ENCODE results near the gene CNIH3.
"Not testable (repeated sequence)": the region's sequence is repeated elsewhere in the genome, so short reads cannot be mapped to it uniquely, and the experiment has no call there.

The CNIH3 gene

DNA sequence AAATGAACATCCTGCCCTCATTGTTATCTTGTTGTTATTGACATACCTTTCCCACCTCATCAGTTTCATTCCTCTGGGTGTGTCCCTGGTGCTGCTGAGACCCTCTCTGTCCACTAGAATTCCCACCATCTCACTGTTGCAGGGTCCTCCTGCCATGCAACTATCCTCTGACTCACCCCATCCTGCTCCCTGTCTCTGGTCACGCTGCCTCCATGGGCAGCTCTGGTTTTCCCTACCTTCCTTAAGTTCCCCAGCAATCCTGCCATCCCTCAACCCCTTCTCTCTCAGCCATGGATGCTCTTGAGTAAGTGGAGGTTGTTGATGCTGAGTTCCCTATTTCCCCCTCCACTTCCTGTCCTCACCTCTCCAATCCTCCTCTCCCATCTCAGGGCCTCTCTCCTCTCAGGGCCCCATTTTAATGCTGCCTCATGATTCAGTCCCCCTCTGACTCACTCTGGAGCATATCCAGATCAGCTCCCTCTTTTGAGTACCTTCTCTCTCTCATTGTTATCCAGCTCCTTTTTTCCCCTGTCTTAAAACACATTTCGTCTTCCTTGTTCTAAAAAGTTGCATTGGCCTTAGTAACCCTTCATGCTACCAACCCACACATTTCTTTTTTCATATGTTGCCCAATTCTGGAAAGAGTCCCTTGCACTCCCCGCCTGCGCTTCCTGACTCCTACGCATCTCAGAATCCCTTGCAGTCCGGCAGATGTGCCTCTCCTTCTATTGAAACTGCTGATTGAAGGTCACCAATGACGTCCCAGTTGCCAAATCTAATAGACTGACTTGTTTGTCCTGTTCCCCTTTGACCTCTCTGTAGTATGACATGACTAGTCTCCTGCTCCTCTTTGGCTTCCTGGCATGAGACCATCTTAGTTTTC, 92.0 kb downstream of the CNIH3 start:
- Histone ChIP-seq H3K36me3 (ENCODE audit: insufficient read depth, low read length) (no peaks in the 10 kb centered on the region), H3K4me3 (ENCODE audit: low read length) (no peak overlapping the region), H3K9me3 (ENCODE audit: low read length) (no peaks in the 10 kb centered on the region), H3K4me1 (ENCODE audit: insufficient read depth, low read length) (peaks cover 2% of the 10 kb centered on the region), H2AFZ (ENCODE audit: low read depth, low read length) (no peak overlapping the region), H3K27me3 (ENCODE audit: insufficient read depth, low read length) (no peaks in the 10 kb centered on the region)

DNA sequence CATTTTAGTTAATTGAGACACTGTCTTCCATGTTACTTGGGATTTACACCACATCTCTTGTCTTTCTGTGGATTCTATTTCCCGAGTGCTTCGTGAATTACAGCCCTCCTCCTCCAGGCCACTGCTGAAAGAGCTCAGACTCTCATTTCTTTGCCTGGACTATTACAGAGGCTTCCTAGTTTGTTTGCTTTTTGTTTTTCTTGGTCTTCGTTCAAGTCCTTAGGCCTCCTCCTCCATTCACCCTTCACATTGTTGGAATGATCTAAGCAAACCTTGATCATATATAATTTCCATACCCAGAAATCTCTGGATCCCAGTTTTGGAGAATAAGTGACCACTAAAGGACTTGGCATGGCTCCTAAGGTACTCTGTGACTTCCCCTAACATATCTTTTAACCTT, 94.1 kb downstream of the CNIH3 start:
- H2AFZ ChIP-seq (ENCODE audit: low read depth, low read length) = no peak overlapping the region
- no peak overlapping the region for H3K4me3 ChIP-seq (ENCODE audit: low read length)
- no peaks in the 10 kb centered on the region for H3K27me3 ChIP-seq (ENCODE audit: insufficient read depth, low read length)
- peaks cover 2% of the 10 kb centered on the region for H3K4me1 ChIP-seq (ENCODE audit: insufficient read depth, low read length)
- no peaks in the 10 kb centered on the region for H3K36me3 ChIP-seq (ENCODE audit: insufficient read depth, low read length)
- H3K9me3 ChIP-seq (ENCODE audit: low read length) = no peaks in the 10 kb centered on the region

DNA sequence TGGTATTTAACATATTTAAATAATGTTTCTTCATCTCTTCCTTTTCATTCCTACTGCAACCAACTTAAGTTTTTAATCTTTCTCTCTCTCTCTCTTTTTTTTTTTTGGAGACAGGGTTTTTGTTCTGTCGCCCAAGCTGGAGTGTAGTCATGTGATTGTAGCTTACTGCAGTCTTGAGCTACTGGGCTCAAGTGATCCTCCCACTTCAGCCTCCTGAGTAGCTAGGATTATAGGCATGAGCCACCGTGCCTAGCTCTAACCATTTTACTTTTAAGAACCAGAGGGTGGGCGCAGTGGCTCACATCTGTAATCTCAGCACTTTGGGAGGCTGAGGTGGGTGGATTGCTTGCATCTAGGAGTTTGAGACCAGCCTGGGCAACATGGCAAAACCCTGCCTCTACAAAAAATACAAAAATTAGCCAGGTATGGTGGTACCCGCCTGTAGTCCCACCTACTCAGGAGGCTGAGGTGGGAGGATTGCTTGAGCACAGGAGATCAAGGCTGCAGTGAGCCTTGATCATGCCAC, 95.2 kb downstream of the CNIH3 start:
- not testable (repeated sequence) for H3K4me1 ChIP-seq (ENCODE audit: insufficient read depth, low read length); H3K4me3 ChIP-seq (ENCODE audit: low read length); H3K9me3 ChIP-seq (ENCODE audit: low read length); H3K36me3 ChIP-seq (ENCODE audit: insufficient read depth, low read length); H2AFZ ChIP-seq (ENCODE audit: low read depth, low read length); H3K27me3 ChIP-seq (ENCODE audit: insufficient read depth, low read length)

DNA sequence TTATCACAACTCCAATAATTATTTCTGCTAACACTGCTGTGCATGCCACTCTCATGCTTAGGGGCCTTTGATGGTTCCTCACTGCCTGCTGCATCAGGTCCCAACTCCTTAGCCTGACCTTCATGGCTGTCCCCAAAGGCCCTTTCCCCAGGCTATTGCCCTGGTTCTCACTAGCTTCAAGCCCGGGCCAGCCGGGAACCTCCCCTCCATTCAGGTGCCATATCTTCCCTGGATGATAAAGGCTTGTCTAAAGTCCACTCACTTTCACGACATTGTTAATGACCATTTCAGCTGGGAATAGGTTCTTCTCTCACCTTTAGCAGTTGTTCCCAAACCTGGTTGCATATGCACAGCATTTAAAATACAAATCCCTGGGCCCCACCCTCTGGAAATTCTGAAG, 95.8 kb downstream of the CNIH3 start:
- H3K36me3 ChIP-seq (ENCODE audit: insufficient read depth, low read length) = no peaks in the 10 kb centered on the region
- peaks cover 2% of the 10 kb centered on the region for H3K4me1 ChIP-seq (ENCODE audit: insufficient read depth, low read length)
- H3K27me3 ChIP-seq (ENCODE audit: insufficient read depth, low read length) = no peaks in the 10 kb centered on the region
- H3K9me3 ChIP-seq (ENCODE audit: low read length) = no peaks in the 10 kb centered on the region
- H3K4me3 ChIP-seq (ENCODE audit: low read length) = no peak overlapping the region
- H2AFZ ChIP-seq (ENCODE audit: low read depth, low read length) = no peak overlapping the region

DNA sequence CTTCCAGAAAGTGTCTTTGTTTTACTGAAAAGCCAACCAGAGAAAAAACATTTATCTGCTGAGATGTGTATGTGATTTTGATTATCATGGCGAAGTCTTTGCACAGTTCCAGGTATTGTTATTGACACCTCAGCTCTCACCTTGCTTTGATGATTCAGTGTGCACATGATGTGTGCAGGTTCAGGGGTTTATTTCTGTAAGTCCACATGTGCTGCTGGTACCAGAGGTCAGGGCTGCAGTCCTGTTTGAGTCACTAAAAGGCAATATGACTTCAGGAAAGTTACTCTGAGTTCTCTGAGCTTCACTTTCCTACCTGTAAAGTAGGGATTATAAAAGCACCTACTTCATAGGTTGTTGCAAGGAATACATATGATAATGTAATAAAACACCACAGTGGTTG, 97.1 kb downstream of the CNIH3 start:
- peaks cover 2% of the 10 kb centered on the region for H3K4me1 ChIP-seq (ENCODE audit: insufficient read depth, low read length)
- no peak overlapping the region for H2AFZ ChIP-seq (ENCODE audit: low read depth, low read length)
- no peaks in the 10 kb centered on the region for H3K36me3 ChIP-seq (ENCODE audit: insufficient read depth, low read length)
- H3K27me3 ChIP-seq (ENCODE audit: insufficient read depth, low read length) = no peaks in the 10 kb centered on the region
- H3K9me3 ChIP-seq (ENCODE audit: low read length) = no peaks in the 10 kb centered on the region
- no peak overlapping the region for H3K4me3 ChIP-seq (ENCODE audit: low read length)

DNA sequence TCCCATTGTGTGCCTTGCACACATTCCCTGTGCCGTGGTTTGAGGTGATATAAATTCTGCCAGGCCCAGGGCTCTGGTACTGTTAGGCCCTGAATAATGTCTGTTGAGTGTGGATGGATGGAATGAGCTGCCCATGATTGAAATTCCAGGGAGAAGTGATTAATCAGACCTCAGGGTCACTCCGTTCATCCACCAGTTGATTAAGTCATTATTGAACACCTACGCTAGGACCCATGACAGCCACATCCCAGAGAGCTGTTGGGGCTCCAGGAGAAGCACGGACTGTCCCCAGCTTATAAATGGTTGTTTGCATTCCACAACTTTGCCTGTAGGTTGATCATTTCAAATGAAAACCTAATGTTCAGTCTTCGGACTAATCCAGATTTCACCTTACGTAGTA, 98.4 kb downstream of the CNIH3 start:
- Histone ChIP-seq H3K4me3 (ENCODE audit: low read length) (no peak overlapping the region), H2AFZ (ENCODE audit: low read depth, low read length) (no peak overlapping the region), H3K27me3 (ENCODE audit: insufficient read depth, low read length) (no peaks in the 10 kb centered on the region), H3K9me3 (ENCODE audit: low read length) (no peaks in the 10 kb centered on the region), H3K4me1 (ENCODE audit: insufficient read depth, low read length) (no peaks in the 10 kb centered on the region), H3K36me3 (ENCODE audit: insufficient read depth, low read length) (no peaks in the 10 kb centered on the region)

DNA sequence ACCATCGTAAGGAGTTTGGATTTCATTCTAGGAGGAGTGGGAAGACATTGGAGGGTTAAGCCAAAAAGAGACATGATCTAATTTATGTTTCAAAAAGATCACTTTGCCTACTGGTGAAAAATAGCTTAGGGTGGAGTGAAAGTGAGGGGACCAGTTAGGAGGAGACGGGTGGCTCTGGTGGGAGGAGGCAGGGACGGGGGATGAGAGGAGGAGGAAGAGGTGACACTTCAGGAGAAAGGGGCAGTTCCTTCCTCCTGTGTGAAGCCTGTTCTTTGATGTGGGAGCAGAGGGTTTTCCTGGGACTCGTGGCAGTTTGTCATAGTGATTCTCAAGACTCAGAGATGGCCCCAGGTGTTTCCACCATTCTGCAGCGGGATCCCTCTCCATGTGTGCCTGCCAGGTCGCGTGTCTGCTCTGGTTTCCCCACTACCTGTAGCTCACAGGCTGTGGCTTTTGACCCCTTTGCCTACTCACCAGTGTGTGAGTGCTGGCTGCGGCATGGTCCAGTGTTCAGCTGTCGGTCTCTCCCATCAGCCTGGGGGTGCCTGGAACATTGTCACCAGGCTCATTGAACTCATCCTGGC, 102.4 kb downstream of the CNIH3 start:
- Histone ChIP-seq H3K9me3 (ENCODE audit: low read length) (no peaks in the 10 kb centered on the region), H3K36me3 (ENCODE audit: insufficient read depth, low read length) (no peaks in the 10 kb centered on the region), H3K27me3 (ENCODE audit: insufficient read depth, low read length) (no peaks in the 10 kb centered on the region), H3K4me1 (ENCODE audit: insufficient read depth, low read length) (no peaks in the 10 kb centered on the region), H2AFZ (ENCODE audit: low read depth, low read length) (no peak overlapping the region), H3K4me3 (ENCODE audit: low read length) (no peak overlapping the region)

DNA sequence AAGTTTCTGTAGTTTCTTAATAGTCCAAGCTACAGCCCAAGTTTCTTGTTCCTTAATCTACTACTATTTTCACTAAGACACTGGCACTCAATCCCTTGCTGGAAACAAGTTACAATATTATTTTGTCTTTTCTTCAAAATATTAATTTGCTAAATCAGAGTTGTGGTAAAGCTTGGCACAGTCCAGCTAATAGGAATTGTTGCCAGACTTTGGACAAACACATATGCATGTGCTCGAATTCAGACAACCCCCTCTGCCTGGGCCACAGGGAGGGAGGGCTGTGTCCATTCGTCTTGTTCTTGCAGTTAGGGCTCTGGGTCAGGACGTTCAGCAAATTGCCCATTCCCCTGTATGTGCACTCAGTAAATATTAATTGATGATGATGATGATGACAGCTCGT, 103.6 kb downstream of the CNIH3 start:
- no peaks in the 10 kb centered on the region for H3K27me3 ChIP-seq (ENCODE audit: insufficient read depth, low read length)

DNA sequence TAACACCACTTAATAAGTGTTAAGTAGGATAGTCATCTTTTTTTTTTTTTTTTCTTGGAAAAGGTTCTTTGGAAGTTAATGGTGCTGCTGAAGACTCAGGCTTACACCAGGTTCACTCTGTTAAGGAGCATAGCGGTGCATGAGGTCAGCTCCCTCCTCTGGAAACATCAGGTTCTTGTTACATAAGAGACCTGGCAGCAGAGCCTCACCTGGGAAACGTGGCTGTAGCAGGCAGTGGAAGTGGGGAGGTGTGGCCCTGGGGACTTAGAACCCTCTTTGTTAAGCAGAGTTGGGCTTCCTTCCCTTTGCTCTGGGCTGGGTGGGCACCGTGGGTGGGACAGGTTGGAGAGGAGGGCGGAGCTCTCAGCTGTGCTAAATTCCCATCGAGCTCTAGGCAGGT, 104.1 kb downstream of the CNIH3 start:
- H2AFZ ChIP-seq (ENCODE audit: low read depth, low read length) = no peak overlapping the region

More for the DNA sequence above, 103.6 kb downstream of the CNIH3 start:
- no peaks in the 10 kb centered on the region for H3K36me3 ChIP-seq (ENCODE audit: insufficient read depth, low read length)
- H3K9me3 ChIP-seq (ENCODE audit: low read length) = no peaks in the 10 kb centered on the region
- no peak overlapping the region for H2AFZ ChIP-seq (ENCODE audit: low read depth, low read length)
- no peak overlapping the region for H3K4me3 ChIP-seq (ENCODE audit: low read length)
- H3K4me1 ChIP-seq (ENCODE audit: insufficient read depth, low read length) = no peaks in the 10 kb centered on the region

DNA sequence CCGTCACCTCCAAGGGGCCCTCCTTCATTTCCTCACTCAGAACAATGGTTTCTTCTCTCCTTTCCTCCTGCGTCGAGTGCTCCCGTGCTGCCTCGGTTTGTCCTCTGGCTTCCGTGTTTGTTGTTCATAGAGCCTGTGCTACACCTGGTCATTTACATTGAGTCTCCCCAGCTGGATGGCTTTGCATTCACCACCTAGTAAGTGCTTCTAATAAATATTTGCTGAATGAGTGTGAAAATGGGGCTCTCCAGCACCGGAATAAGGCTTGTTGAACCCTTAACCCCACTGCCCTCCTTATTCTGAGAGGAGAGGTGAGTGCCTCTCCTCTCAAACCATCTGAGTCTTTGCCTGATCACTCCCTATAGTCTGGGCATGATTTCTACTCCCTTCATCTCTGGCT, 104.9 kb downstream of the CNIH3 start:
- Histone ChIP-seq H3K9me3 (ENCODE audit: low read length) (no peaks in the 10 kb centered on the region), H3K27me3 (ENCODE audit: insufficient read depth, low read length) (no peaks in the 10 kb centered on the region), H3K36me3 (ENCODE audit: insufficient read depth, low read length) (no peaks in the 10 kb centered on the region), H3K4me3 (ENCODE audit: low read length) (no peak overlapping the region), H3K4me1 (ENCODE audit: insufficient read depth, low read length) (no peaks in the 10 kb centered on the region), H2AFZ (ENCODE audit: low read depth, low read length) (no peak overlapping the region)

More for the DNA sequence above, 104.1 kb downstream of the CNIH3 start:
- H3K9me3 ChIP-seq (ENCODE audit: low read length) = no peaks in the 10 kb centered on the region
- H3K4me1 ChIP-seq (ENCODE audit: insufficient read depth, low read length) = no peaks in the 10 kb centered on the region
- no peaks in the 10 kb centered on the region for H3K36me3 ChIP-seq (ENCODE audit: insufficient read depth, low read length)
- no peaks in the 10 kb centered on the region for H3K27me3 ChIP-seq (ENCODE audit: insufficient read depth, low read length)
- no peak overlapping the region for H3K4me3 ChIP-seq (ENCODE audit: low read length)

DNA sequence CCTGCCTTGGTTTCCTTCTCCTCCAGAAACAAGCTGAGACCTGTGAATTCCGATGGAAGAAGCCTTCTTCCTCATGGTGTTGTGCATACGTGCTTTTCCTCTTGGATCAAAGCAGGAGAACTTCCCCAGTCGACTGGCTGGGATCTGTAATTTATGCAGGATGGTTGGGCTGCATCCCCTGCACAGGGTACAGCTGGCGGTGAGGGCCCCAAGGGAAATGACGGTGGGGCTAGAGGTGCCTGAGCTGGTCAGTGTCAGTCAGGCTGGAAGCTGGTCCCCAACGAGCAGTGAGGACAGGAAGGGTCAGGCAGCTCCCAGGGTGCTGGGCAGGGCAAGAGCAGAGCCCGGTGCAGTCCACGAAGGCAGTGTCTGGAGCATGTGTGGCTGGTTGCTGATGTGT, 106.7 kb downstream of the CNIH3 start:
- H3K4me3 ChIP-seq (ENCODE audit: low read length) = no peak overlapping the region
- H3K9me3 ChIP-seq (ENCODE audit: low read length) = no peaks in the 10 kb centered on the region
- no peak overlapping the region for H2AFZ ChIP-seq (ENCODE audit: low read depth, low read length)
- no peaks in the 10 kb centered on the region for H3K36me3 ChIP-seq (ENCODE audit: insufficient read depth, low read length)
- no peaks in the 10 kb centered on the region for H3K27me3 ChIP-seq (ENCODE audit: insufficient read depth, low read length)
- H3K4me1 ChIP-seq (ENCODE audit: insufficient read depth, low read length) = peaks cover 11% of the 10 kb centered on the region

DNA sequence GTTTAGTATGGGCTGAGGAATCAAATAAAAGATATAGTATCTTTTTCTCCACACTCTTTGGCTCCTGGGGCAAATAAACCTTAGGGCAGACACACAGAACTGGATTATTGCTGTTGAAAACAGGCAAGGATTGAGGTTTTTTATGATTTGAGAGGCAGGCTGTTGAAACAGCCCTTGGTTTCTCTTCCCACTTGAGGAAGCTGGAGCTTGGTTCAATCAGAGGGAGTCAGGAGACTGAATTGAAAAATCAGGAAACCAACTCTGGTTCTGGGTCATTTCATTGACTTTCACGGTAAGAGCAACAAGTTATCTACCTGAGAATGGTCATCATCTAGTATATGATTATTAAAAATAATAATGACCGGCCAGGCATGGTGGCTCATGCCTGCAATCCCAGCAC, 108.4 kb downstream of the CNIH3 start:
- H3K9me3 ChIP-seq (ENCODE audit: low read length) = no peaks in the 10 kb centered on the region
- H3K27me3 ChIP-seq (ENCODE audit: insufficient read depth, low read length) = no peaks in the 10 kb centered on the region
- no peak overlapping the region for H3K4me3 ChIP-seq (ENCODE audit: low read length)
- H2AFZ ChIP-seq (ENCODE audit: low read depth, low read length) = no peak overlapping the region
- H3K36me3 ChIP-seq (ENCODE audit: insufficient read depth, low read length) = no peaks in the 10 kb centered on the region
- peaks cover 11% of the 10 kb centered on the region for H3K4me1 ChIP-seq (ENCODE audit: insufficient read depth, low read length)

DNA sequence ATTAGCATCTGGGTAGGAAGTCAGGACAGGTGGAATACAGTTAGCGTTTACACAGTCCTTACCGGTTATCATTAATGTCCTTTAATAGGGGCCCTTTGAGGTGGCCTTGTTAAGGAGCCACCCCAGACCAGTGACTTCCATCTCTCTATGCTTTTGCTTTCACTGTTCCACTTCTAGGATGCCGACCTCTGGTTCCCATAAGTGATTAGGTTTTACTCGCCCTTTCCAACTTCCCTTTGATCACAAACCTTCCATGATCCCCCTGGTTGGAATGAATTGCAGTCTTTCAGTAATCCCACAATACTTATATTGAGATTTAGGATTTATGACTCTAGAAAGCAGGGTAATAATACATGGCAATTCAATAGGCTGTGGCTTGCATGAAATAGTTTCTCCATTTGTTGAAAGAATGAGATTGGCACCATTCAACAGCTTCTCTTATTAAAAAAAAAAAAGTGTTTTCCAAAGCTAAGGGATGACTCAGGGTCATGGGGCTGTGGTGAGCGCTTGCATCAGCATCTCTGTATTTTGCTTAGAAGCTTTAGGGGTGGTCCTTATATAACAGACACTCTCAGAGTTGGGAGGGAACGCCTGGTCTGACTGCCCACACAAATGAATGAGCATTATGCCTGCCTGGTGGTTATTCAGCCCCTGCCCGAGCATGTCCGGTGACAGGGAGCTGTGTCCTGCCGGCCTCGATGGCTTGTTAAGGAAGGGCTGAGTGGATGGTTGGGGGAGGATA, 110.5 kb downstream of the CNIH3 start:
- no peaks in the 10 kb centered on the region for H3K9me3 ChIP-seq (ENCODE audit: low read length)
- H3K27me3 ChIP-seq (ENCODE audit: insufficient read depth, low read length) = no peaks in the 10 kb centered on the region
- H3K36me3 ChIP-seq (ENCODE audit: insufficient read depth, low read length) = no peaks in the 10 kb centered on the region
- H3K4me3 ChIP-seq (ENCODE audit: low read length) = no peak overlapping the region
- H3K4me1 ChIP-seq (ENCODE audit: insufficient read depth, low read length) = peaks cover 11% of the 10 kb centered on the region
- no peak overlapping the region for H2AFZ ChIP-seq (ENCODE audit: low read depth, low read length)
